Activated CD8-positive, alpha-beta memory T cell treated with anti-CD3 and anti-CD28 coated beads for 36 hours (primary cell): ENCODE measurements around the gene ZC3H14. TPM values are rescaled to one million over a fixed set of nuclear protein-coding genes. Genes with fewer than 3 reads are reported as not detected.

Source experiments
- CTCF ChIA-PET: fragments of 350-600 bp; sonication (Branson Sonifier 250); formaldehyde crosslinking; loops from one replicate; lab custom pipeline; 2021; ENCODE audit warnings: antibody characterized with exemption; lab: Charles Lee
- POLR2A ChIA-PET: fragments of 350-600 bp; sonication (Branson Sonifier 250); formaldehyde crosslinking; loops from one replicate; lab custom pipeline; 2021; ENCODE audit warnings: antibody characterized with exemption; lab: Charles Lee
- total RNA-seq, 2 experiments: library from RNA; stranded (reverse); gene quantifications; one replicate each; pipeline ENCODE4 v1.2.3, GENCODE V29; 2021

Gene ZC3H14
- total RNA-seq, 2 experiments from 2014 or later: 51.8 to 52.5 TPM

DNA sequence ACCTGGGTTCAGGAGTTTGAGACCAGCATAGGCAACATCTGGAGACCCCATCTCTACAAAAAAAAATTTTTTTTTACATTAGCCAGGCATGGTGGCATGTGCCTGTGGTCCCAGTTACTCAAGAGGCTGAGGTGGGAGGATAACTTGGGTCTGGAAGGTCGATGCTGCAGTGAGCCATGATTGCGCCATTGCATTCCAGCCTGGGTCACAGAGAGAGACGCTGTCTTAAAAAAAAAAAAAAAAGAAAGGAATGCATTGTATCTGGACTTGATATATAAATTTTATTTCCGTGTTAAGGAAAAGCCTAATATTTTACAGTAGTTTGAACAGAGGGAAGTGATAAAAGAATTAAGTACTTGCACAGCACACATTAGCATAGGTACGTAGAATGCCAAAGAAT lies 97.2 kb downstream of the ZC3H14 start:
- POLR2A ChIA-PET: no interaction called here
- CTCF ChIA-PET: no interaction called here

DNA sequence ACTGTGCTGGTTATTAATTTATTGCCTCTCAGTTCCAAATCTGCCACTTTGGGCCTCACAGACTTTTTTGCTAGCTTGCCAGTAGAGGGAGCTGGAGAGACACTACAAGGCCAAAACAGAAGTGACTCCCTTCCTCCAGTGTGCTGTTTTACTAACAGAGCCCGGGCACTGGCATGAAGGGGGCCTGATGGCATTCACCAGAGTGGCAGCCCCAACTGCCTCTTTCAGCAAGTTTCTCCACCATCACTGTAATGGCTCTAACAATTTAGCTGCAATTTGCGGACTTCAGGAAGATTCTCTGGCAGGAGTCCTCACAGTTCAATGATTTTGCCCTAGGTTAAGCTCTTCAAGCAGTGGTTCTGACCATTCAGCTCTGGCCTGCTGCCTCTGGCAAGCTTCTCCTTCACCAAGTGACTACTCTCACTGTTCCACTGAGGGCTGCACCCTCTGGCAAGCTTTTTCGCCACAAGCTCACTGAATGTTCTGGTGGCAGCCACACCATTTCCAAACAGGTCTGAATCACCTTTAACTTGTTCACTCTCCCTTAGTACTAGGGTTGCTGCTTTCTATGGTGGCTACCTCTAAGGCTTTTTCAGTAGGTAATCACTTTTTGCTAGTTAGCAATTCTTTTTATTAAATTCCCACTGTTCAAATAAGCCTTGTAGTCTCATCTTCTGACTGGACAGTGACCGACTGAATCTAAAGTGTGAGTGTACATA lies 104.9 kb downstream of the ZC3H14 start:
- ChIA-PET POLR2A (no interaction called here), CTCF (interaction anchor here (0.5 to 2.0 kb wide), 6 partner anchors 11 to 271 kb away, joined by 3 to 8 read pairs (median 3); partner anchors contain the start of gene TTC8)

DNA sequence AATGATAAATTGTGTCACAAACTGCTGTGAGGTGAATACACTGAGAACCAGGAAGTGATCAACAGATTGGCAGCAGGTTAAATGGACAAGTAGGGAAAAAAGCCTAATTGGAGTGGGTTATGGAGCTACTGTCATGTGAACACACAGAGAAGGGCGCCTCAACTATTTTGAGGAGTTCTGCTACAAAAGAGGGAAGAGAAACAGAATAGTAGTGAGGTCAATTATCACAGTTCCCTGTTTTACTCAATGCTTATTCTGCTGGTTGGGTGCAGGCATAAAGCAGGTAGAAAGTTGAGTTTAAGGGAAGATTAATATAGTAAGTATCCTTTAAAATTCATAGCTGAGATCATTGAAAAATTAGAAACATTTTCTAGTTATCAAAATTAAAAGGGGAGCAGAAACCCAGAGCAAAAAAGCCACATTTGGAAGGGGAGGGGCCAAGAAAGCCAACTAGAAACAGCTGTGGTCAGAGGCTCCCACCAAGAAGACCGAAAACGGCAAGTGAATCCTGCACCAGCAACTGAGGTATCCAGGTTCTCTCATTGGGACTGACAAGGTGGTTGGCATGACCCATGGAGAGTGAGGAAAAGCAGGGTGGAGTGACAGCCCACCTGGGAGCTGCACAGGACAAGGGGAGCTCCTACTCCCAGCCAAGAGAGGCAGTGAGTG lies 105.7 kb downstream of the ZC3H14 start:
- CTCF ChIA-PET: interaction anchor here (0.6 to 1.4 kb wide), 3 partner anchors 10 to 130 kb away, joined by 3 to 8 read pairs (median 3); no protein-coding TSS in a partner anchor

DNA sequence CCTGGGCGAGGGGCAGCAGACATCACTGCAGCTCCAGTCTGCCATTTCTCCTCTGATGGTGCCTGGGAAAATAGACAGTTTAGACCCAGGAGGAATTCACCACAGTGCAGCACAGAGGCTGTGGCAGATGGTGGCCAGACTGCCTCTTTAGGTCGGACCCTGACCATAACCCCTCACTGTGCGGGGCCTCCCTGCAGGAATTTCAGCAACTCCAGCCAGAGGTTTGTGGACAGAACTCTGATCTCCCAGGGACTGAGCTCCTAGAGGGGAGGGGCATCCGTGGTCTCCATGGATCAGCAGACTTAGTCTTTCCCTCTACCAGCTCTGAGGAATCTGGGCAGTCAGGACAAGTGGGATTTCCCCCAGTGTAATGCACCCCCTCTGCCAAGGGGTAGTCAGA lies 106.5 kb downstream of the ZC3H14 start:
- CTCF ChIA-PET: no interaction called here
- POLR2A ChIA-PET: no interaction called here

More for the DNA sequence above, 105.7 kb downstream of the ZC3H14 start:
- POLR2A ChIA-PET: no interaction called here

Other genes with a start within 250 kb of the ZC3H14 start
- not detected for gene KCNK10, start 239.8 kb upstream of the ZC3H14 start, total RNA-seq
- 1 to 10 TPM; 2.4 to 2.8 TPM for gene SPATA7, start 177.4 kb upstream of the ZC3H14 start, total RNA-seq
- under 1 TPM; 0.19 to 0.30 TPM for gene PTPN21, start 8.0 kb upstream of the ZC3H14 start, total RNA-seq
- gene EML5, start 229.9 kb downstream of the ZC3H14 start, total RNA-seq: 1 to 10 TPM; 3.8 to 3.9 TPM